Renal cortical epithelial cell (primary cell): Measurements from ENCODE around the gene ANKS3. TPM values are rescaled to one million over a fixed set of nuclear protein-coding genes. Genes with fewer than 3 reads are reported as not detected.

Experiments used
- DNase-seq: peaks from one replicate; pipeline ENCODE4 v3.0.0-alpha.2; 2011; ENCODE audit warnings: low read depth
- total RNA-seq: library from RNA; depleted of rRNA; stranded (reverse); fragments of >200 nt; gene quantifications from 2 replicates; pipeline ENCODE4 v1.2.3, GENCODE V29; 2014

ANKS3 gene
- total RNA-seq, 1 donor from 2014 or later = 34.6 TPM

DNA sequence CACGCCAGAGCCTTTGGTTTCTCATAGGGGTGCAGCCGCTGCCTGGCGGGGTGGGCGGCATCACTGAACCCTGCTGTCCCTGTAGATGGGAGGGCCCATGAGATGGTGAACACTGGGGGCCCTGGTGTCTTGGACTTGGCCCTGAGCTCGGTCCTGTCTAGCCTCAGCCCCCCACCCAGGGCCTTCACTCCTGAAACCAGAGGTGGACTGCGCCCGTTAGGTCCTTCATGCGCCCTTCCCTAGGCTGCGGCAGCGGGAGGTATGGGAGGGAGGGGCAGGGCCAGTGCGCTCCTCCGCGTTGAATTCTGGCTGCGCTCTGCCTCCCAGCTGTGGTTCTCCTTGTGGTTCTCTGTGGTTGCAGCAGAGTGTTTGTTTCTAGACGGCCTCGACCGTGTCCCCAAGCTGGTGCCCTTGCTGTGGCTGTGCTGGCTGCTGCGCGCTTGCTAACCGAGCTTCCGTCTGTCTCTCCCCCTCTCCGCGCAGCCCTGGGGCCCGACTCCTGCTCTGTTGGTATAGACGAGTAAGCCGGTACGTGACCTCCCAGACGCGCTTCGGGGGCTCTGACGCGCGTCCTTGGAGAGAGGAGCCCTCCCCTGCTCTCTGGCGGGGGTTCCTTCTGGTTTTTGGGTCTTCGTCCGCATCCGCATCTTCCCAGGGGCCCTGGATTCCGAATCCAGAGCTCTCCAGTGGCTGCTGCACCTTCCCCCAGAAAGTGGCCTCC is 48.1 kb downstream of the ANKS3 start:
- DNase-seq = no peak

DNA sequence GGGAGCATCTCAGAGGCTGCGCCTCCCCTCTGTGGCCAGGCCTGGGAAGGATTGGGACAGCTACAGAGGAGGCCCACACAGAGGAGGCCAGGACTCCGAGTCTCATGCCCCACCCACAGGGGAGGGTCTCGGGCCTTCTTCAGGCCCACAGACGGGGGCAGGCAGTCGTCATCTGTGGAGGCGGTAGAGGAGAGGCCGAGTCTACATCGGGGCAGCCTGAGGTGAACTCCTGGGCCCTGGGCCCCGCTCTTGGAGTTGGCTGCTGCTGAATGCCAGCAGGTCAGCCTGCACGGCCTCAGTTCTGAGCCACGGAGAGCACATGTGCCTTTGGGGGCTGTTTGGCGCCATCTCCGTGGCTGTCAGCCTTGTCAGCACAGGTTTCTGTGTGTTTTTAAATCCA is 48.8 kb downstream of the ANKS3 start:
- DNase-seq = no peak

- peak; percentile 25 for DNase-seq
Observed at GRCh38 chr16:4684763-4685162, 49.3 kb downstream of the ANKS3 start.

GRCh38 chr16:4684058-4684715 is 49.9 kb downstream of the ANKS3 start:
- no peak for DNase-seq

DNA sequence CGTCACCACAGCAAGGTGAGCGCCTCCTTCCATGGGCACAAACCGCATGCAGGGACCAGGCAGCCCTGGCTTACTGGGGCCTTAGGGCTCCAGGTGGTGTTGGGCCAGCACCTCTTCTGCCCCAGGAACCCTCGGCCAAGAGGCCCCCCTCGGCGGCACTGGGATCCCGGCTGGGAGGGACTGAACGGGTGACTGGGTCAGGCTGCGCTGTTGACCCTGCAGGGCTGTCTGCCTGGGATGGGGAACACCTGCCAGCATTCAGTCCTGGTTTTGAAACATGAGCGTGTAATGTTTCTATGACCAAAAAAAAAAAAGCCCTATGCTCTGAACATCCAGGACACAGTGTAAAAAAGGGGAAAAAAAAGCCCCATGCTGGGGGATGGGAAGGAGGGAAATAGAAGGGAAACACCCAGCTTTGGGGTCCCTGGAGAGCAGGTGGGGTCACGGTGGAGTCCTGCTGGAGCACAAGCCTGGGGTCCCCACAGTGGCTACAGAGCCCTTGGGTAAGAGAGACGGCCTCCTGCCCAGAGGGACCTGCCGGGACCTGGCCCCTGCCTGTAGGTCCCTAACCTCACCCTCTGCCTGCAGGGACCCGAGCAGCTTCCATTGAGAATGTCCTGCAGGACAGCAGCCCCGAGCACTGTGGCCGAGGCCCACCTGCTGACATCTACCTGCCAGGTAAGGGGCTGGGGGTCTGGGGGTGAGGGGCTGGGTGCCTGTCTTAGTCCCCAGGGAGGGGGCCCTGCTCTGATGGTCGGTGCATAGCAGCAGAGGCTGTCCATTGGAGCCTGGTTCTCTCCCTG is 50.6 kb downstream of the ANKS3 start:
- no peak for DNase-seq

GRCh38 chr16:4682616-4683254 is 51.3 kb downstream of the ANKS3 start:
- peak; percentile 52 for DNase-seq

GRCh38 chr16:4682084-4682591 is 51.9 kb downstream of the ANKS3 start:
- no peak for DNase-seq

DNA sequence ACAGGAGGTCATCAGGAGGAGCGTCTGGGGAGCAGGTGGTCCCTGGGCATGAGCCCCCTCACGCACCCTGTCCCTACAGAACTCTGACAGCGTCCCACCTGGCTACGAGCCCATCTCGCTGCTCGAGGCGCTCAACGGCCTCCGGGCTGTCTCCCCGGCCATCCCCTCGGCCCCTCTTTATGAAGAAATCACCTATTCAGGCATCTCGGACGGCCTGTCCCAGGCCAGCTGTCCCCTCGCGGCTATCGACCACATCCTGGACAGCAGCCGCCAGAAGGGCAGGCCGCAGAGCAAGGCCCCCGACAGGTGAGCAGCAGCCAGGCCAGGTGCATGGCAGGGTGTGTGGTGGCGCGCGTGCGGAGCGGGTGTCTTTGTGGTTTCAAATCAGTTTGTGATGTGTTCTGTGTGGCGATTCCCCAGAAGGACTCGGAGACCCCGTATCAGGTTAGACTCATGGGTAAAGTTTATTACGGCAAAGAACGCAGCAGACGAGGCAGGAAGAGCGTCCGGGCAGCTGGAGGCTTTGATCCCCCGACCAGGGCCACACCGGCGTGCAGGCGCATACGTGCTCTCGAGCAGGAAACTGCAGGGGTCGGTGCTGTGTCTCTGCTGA is 52.5 kb downstream of the ANKS3 start:
- no peak for DNase-seq

DNA sequence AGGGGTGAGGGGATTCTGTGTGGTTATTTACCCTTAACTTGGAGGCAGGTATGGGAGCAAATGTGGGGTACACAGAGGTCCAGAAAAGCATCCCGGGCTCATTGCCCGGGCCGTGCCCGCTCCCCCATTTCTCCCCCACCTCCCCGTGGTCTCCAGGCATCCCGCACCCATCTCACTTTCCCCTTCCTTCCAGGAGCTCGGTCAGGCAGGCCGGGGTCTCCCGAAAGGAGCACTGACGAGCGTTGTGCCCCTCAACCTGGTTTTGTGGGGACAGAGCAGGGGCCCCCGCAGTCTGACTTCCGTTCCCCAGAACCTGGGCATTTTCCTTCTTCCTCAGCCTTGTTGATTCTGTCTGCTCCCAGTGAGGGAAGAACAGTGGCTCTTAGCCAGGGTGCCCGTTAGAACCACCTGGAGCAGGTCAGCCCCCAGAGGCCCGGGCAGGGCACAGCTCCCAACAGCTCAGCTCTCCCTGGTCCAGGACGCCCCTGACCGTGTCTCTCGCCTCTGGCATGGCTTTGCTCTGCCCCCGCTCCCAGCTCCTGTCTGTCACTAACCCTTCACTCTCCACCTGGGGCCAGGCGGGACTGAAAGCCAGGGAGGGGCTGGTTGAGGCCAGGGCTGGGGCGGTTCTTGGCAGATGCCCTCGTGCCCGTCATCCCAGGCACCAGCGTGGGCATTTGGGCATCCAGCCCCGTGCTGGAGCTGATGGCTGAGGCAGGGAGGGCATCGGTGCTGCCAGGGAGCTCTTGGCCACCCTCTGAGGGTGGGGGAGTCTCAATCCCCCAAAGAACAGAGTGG is 53.2 kb downstream of the ANKS3 start:
- DNase-seq = no peak

DNA sequence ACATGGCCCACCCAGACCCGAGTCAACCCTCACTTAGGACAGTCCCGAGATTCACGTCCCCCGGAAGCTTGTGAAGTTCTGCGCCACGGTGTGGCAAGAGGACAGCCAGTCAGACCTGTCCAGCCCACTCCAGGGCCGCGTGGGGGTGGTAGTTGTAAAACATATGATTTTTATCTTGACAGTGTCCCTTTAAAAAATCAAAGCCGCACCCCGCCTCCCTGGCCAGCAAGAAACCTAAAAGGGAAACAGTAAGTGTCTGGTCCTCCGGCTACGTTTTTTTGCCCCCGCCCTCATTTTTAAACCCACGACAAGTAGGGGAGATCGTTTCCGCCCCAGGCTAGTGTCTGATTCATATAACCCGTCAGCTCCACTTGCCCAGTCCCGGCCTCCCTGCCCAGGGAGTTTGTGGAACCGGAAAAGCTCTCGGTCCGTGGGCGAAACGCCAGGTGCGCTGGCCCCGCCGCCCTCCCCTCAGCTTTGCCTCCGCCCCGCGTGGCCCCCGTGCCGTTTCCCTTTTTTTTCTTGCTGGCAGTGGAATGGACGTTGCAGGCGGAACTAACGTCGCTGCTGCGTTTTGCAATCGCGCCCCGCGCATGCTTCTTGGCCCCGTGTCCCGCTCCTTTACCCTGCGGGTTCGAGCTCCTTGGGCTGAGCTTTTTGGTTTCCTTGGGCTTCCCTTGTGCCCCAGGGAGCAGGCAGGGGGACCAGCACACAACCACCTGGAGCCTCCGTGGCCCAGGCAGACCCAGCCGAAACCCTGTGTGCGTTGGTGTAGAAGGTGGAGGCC is 54.0 kb downstream of the ANKS3 start:
- peak; percentile 73 for DNase-seq

- DNase-seq = no peak
Observed at GRCh38 chr16:4679156-4679849, 54.8 kb downstream of the ANKS3 start.

DNA sequence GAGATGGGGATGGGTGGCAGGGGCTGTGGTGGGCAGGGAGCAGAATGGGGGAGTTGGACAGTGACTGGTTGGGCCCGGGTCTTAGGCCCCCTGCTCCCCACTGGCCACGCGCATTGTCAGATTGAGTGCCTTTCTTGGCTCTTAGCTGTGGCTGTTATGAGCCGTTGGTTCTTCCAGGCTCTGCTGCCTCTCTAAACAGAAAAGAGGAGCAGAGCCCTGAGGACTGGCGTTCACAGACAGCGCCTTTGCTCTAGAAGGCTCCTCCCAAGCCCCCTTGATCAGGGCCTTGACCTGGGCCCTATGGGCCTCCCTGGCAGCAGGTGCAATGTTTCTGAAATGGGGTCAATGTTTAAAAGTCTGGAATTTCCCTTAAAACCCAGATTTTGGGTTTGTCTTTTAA is 55.5 kb downstream of the ANKS3 start:
- DNase-seq = no peak

- DNase-seq = no peak
Observed at GRCh38 chr16:4677994-4678393, 56.1 kb downstream of the ANKS3 start.

- DNase-seq = no peak
Observed at GRCh38 chr16:4677390-4677789, 56.7 kb downstream of the ANKS3 start.

DNA sequence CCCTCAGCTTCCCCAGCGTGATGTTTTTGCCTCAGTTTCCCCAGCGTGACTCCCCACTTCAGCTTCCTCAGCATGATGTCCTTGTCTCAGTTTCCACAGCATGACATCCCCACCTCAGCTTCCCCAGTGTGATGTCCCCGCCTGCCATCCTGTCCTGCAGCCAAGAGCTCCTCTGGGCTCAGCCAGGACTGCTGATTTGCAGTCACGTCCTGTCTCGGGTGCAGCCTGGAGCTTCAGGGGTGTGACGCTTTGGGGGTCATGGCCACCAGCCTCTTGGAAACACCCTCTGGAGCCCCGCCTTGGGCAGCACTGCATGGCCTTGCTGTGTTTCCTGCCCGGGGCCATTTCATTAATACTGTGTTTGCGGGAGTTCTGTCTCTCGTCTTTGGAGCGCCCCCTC is 57.2 kb downstream of the ANKS3 start:
- no peak for DNase-seq

GRCh38 chr16:4675864-4676786 is 57.9 kb downstream of the ANKS3 start:
- DNase-seq = no peak

DNA sequence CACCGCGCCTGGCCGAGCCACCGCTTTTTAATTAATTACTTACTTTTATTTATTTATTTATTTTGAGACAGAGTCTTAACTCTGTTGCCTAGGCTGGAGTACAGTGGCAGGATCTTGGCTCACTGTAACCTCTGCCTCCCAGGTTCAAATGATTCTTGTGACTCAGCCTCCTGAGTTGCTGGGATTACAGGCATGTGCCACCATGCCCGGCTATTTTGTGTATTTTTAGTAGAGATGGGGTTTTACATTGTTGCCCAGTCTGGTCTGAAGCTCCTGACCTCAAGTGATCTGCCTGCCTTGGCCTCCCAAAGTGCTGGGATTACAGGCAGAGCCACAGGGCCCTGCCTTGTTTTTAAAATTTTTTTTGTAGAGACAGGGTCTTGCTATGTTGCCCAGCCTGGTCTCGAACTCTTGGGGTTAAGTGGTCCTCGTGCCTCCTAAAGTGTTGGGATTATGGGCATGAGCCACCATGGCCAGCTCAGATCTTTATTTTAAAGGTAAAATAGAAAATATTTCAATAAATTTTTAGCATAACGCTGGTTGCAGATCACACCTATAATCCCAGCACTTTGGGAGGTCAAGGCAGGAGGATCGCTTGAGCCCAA is 59.0 kb downstream of the ANKS3 start:
- no peak for DNase-seq
